Activated naive CD4-positive, alpha-beta T cell treated with anti-CD3 and anti-CD28 coated beads for 36 hours (primary cell): ENCODE results near the gene RSRC2. TPM values are rescaled to one million over a fixed set of nuclear protein-coding genes. Genes with fewer than 3 reads are reported as not detected.
"Not testable (repeated sequence)": the region's sequence is repeated elsewhere in the genome, so short reads cannot be mapped to it uniquely, and the experiment has no call there.

Experiments
- CTCF ChIA-PET: fragments of 350-600 bp; sonication (Branson Sonifier 250); formaldehyde crosslinking; loops from one replicate; lab custom pipeline; 2021; ENCODE audit warnings: antibody characterized with exemption; lab: Charles Lee
- DNase-seq: peaks from one replicate; pipeline ENCODE4 v3.0.0-alpha.2; 2020
- H3K27ac Mint-ChIP-seq: one replicate; pipeline ENCODE4 v1.8.0; 2021; ENCODE audit warnings: mild to moderate bottlenecking, mixed read lengths
- H3K27me3 Mint-ChIP-seq: one replicate; pipeline ENCODE4 v1.8.0; 2021; ENCODE audit warnings: low read depth, mixed read lengths
- H3K36me3 Mint-ChIP-seq: one replicate; pipeline ENCODE4 v1.8.0; 2021; ENCODE audit warnings: low read depth, mixed read lengths
- H3K4me1 Mint-ChIP-seq: one replicate; pipeline ENCODE4 v1.8.0; 2021; ENCODE audit warnings: low read depth, mixed read lengths
- H3K4me3 Mint-ChIP-seq: one replicate; pipeline ENCODE4 v1.8.0; 2021; ENCODE audit warnings: mild to moderate bottlenecking, moderate library complexity, mixed read lengths
- H3K9me3 Mint-ChIP-seq: one replicate; pipeline ENCODE4 v1.8.0; 2021; ENCODE audit warnings: mixed read lengths
- intact Hi-C: fragments of 100-400 bp; cut with micrococcal nuclease; formaldehyde crosslinking; loops from one replicate; pipeline ENCODE4 v1.15.1; 2023
- total RNA-seq, 2 experiments: library from RNA; stranded (reverse); gene quantifications; one replicate each; pipeline ENCODE4 v1.2.3, GENCODE V29; 2021

RSRC2 gene, protein sequence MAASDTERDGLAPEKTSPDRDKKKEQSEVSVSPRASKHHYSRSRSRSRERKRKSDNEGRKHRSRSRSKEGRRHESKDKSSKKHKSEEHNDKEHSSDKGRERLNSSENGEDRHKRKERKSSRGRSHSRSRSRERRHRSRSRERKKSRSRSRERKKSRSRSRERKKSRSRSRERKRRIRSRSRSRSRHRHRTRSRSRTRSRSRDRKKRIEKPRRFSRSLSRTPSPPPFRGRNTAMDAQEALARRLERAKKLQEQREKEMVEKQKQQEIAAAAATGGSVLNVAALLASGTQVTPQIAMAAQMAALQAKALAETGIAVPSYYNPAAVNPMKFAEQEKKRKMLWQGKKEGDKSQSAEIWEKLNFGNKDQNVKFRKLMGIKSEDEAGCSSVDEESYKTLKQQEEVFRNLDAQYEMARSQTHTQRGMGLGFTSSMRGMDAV
- 100 to 1,000 TPM; 117 to 127 TPM for total RNA-seq

DNA sequence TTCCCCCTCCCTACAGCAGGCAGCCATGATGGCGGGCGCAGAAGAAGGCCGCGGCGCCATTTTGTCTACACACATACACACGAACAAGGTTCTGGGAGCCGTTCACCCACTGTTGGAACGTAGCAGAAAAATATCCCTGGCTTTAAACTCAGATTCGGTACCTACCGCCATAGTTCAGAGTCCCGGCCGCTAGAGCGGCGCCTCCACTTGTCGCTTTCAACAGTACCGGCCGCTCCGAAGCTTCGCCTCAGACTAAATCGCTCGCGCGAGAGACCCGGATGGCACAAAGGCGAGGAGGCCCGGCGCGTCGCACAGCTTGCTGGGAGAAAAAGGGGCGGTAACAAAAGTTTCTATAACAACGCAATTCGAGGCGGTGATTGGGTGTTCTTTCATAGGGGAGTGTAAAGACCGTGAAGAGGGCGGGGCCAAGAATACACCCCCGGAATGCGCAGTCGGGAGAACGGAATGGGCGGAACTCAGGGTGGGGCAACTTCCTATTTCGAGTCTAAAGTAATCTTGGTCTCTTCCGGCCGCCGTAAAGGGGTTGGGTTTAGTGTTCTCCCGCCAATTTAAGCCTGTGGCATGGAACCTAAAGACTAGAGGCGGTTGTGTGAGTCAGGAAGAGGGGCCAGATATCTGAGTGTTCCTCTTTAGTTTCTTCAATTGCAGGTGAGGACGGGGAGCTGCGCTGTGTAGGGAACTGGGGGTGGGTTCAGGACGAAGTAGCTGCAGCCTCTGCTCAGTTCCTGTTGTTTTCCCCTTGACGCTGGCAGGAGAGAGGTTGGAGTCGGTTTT, at the start of gene RSRC2, which contains the start of gene KNTC1:
TSS of gene RSRC2 (minus strand) at position 254 of the 795 bp plus-strand sequence. CDS start at position 171, 83 bp downstream.
TSS of gene KNTC1 (plus strand) at position 567 of the 795 bp plus-strand sequence. CDS start 2,815 bp downstream, outside the sequence.
- intact Hi-C loops: loop anchor here (1.0 to 5.0 kb wide), 12 partner anchors 26 to 705 kb away; partner anchors contain the start of genes ABCB9, CLIP1, DENR and DIABLO
- no peak within 1 kb of the TSS for H3K4me3 Mint-ChIP-seq
- DNase-seq: peak; percentile 100
- no peaks in the 10 kb centered on the region for H3K27me3 Mint-ChIP-seq
- peaks cover 44% of the 10 kb centered on the region for H3K36me3 Mint-ChIP-seq
- no peak within 1 kb of the TSS for H3K27ac Mint-ChIP-seq
- CTCF ChIA-PET: interaction anchor here (0.5 to 1.3 kb wide), 2 partner anchors 64 to 103 kb away, joined by 3 to 5 read pairs; no protein-coding TSS in a partner anchor
- no peaks in the 10 kb centered on the region for H3K9me3 Mint-ChIP-seq
- H3K4me1 Mint-ChIP-seq: peaks cover 49% of the 10 kb centered on the region

DNA sequence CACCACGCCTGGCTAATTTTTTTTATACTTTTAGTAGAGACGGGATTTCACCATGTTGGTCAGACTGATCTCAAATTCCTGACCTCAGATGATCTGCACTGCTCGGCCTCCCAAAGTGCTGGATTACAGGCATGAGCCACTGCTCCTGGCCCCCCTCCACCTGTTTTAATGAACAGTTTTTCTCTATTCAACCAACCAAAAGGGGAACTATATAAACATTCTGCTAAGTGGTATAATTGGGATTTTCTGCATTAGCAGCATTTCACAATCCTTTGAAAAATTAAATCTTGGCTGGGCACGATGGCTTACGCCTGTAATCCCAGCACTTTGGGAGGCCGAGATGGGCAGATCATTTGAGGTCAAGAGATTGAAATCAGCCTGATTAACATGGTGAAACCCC, 45.1 kb upstream of the RSRC2 start:
- no peak overlapping the region for H3K27ac Mint-ChIP-seq
- DNase-seq: no peak
- CTCF ChIA-PET: no interaction called here
- H3K9me3 Mint-ChIP-seq: no peaks in the 10 kb centered on the region
- intact Hi-C loops: no loop called here
- no peaks in the 10 kb centered on the region for H3K27me3 Mint-ChIP-seq
- no peaks in the 10 kb centered on the region for H3K4me1 Mint-ChIP-seq
- peaks cover 45% of the 10 kb centered on the region for H3K36me3 Mint-ChIP-seq
- no peak overlapping the region for H3K4me3 Mint-ChIP-seq

DNA sequence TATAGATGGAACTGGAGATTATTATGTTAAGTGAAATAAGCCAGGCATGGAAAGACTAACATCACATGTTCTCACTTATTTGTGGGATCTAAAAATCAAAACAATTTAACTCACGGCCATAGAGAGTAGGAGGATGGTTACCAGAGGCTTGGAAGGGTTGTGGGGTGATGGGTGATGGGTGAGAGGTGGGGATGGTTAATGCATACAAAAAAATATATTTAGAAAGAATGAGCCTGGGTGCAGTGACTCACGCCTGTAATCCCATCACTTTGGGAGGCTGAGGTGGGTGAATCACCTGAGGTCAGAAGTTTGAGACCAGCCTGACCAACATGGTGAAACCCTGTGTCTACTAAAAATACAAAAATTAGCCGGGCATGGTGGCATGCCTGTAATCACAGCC, 43.3 kb upstream of the RSRC2 start:
- H3K9me3 Mint-ChIP-seq, intact Hi-C loops, DNase-seq, H3K4me3 Mint-ChIP-seq, H3K4me1 Mint-ChIP-seq, H3K27ac Mint-ChIP-seq, H3K27me3 Mint-ChIP-seq, CTCF ChIA-PET: not testable (repeated sequence)
- peaks cover 33% of the 10 kb centered on the region for H3K36me3 Mint-ChIP-seq

DNA sequence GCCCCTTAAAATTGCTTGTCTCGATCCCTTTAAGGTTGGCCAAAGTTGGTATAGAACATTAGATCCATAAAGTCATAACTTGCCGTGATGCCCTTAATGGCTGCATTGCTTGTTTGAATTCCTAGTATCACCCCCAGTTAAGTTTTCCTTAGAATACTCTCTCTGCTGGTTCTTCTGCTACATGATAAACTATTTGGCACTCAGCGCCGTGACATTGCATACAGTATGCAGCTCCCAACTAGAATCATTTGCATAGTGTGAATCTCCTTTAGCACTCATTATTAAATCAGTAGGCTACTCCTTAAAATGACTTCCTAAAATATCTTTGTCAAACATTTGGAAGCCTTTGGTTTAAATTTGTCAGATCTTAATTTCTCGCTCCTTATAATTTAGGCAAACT, 42.6 kb upstream of the RSRC2 start:
- CTCF ChIA-PET: no interaction called here
- no peak for DNase-seq
- Mint-ChIP-seq H3K27ac (no peak overlapping the region), H3K9me3 (no peaks in the 10 kb centered on the region), H3K4me3 (no peak overlapping the region), H3K27me3 (no peaks in the 10 kb centered on the region), H3K4me1 (no peaks in the 10 kb centered on the region), H3K36me3 (peaks cover 27% of the 10 kb centered on the region)
- intact Hi-C loops: no loop called here

DNA sequence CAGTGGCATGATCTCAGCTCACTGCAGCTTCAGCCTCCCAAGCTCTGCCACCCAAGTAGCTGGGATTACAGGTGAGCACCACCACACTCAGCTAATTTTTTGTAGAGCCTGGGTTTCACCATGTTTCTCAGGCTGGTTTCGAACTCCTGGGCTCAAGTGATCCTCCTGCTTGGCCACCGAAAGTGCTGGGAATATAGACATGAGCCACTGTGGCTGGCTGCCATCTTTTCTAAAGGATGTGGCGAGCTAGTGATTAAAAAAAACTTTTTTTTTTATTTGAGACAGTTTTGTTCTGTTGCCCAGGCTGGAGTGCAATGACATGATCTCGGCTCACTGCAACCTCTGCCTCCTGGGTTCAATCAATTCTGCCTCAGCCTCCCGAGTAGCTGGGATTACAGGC, 40.1 kb upstream of the RSRC2 start:
- H3K27ac Mint-ChIP-seq, H3K4me1 Mint-ChIP-seq, H3K9me3 Mint-ChIP-seq, intact Hi-C loops, H3K4me3 Mint-ChIP-seq, H3K27me3 Mint-ChIP-seq, DNase-seq: not testable (repeated sequence)
- peaks cover 24% of the 10 kb centered on the region for H3K36me3 Mint-ChIP-seq
- CTCF ChIA-PET: interaction anchor here (1.2 kb wide), 1 partner anchor 29 kb away, joined by 3 read pairs; no protein-coding TSS in a partner anchor

DNA sequence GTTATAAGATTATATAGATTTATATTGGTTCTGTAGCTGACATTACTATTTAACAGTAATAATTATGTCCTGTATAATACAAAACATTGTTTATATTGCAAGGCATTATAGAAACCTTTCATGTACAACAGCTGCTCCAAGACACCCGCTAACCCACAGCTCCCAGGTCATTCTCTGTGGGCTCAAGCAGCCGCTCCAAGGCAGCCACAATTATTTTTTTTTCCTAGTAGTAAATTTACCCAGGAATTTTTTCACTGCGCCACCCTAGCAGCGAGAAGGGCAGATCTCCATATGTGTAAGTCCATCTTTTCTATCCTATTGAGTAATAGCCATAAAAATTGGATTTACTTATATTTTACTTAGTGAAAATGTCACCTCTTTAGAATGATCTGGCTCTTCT, 36.6 kb upstream of the RSRC2 start:
- no peaks in the 10 kb centered on the region for H3K9me3 Mint-ChIP-seq

DNA sequence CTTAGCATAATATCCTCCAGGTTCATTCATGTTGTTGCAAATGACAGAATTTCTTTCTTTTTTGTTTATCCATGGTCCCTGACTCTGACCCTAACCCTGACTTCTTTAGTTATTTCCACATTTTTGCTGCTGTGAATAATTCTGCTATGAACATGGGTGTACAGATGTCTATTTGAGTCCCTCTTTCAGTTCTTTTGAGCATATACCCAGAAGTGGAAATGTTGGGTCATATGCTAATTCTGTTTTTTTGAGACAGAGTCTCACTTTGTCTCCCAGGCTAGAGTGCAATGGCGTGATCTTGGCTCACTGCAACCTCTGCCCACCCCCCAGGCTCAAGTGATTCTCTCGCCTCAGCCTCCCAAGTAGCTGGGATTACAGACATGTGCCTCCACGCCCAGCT, 33.4 kb upstream of the RSRC2 start:
- Mint-ChIP-seq H3K4me1 (peaks cover 7% of the 10 kb centered on the region), H3K36me3 (peaks cover 43% of the 10 kb centered on the region), H3K27me3 (no peaks in the 10 kb centered on the region), H3K4me3 (no peak overlapping the region), H3K9me3 (no peaks in the 10 kb centered on the region), H3K27ac (no peak overlapping the region)
- CTCF ChIA-PET: no interaction called here
- no peak for DNase-seq
- intact Hi-C loops: no loop called here

More for the DNA sequence above, 36.6 kb upstream of the RSRC2 start:
- H3K4me3 Mint-ChIP-seq: no peak overlapping the region
- H3K4me1 Mint-ChIP-seq: peaks cover 7% of the 10 kb centered on the region
- intact Hi-C loops: no loop called here
- H3K36me3 Mint-ChIP-seq: peaks cover 28% of the 10 kb centered on the region
- no peaks in the 10 kb centered on the region for H3K27me3 Mint-ChIP-seq
- CTCF ChIA-PET: no interaction called here
- DNase-seq: no peak
- no peak overlapping the region for H3K27ac Mint-ChIP-seq

DNA sequence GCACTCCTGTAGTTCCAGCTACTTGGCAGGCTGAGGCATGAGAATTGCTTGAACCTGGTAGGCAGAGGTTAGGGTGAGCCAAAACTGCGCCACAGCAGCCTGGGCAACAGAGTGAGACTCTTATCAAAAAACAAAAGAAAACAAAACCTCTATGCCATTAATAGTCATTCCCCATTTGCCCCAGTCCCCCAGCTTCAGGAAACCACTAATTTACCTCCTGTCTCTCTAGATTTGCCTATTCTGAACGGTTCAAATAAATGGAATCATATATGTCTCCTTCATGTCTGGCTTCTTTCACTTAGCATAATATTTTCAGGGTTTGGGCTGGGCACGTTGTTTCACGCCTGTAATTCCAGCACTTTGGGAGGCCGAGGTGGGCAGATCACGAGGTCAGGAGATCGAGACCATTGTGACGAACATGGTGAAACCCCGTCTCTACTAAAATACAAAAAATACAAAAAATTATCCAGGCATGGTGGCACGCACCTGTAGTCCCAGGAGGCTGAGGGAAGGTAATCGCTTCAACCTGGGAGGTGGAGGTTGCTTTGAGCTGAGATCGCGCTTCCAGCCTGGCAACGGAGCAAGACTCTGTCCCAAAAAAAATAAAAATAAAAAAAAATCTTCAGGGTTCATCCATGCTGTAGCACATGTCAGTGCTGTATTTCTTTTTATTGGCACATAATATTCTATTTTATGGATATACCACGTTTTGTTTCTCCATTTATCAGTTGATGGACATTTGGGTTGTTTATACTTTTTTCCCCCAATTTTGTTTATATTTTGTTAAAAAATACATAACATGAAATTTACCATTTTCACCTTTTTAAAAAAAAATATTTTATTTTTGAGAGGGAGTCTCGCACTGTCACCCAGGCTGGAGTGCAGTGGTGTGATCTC, 32.3 kb upstream of the RSRC2 start:
- H3K36me3 Mint-ChIP-seq: peaks cover 48% of the 10 kb centered on the region
- no peak for DNase-seq
- H3K27me3 Mint-ChIP-seq: no peaks in the 10 kb centered on the region
- H3K27ac Mint-ChIP-seq: no peak overlapping the region
- H3K9me3 Mint-ChIP-seq: no peaks in the 10 kb centered on the region
- H3K4me3 Mint-ChIP-seq: no peak overlapping the region
- CTCF ChIA-PET: no interaction called here
- intact Hi-C loops: no loop called here
- H3K4me1 Mint-ChIP-seq: peaks cover 7% of the 10 kb centered on the region

DNA sequence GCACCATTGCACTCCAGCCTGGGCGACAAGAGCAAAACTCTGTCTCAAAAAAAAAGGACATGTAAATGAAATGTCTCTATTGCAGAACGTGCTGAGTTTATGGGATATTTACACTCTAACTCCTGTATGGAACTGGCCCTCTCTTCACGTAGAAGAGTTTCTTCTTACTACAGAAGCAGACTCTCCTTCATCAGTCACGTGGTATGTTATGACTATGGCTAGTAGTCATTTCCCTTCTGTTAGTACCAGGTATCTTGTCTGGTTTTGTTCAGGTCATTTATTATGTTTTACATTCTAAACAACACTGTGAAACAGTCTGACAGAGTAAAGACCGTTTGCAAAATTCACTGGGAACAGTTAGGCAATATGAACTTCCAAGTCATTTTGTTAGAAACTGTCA, 20.6 kb upstream of the RSRC2 start:
- Mint-ChIP-seq H3K9me3 (no peaks in the 10 kb centered on the region), H3K27me3 (no peaks in the 10 kb centered on the region), H3K4me1 (no peaks in the 10 kb centered on the region), H3K27ac (no peak overlapping the region), H3K36me3 (peaks cover 48% of the 10 kb centered on the region), H3K4me3 (no peak overlapping the region)
- intact Hi-C loops: no loop called here
- no peak for DNase-seq
- CTCF ChIA-PET: no interaction called here

DNA sequence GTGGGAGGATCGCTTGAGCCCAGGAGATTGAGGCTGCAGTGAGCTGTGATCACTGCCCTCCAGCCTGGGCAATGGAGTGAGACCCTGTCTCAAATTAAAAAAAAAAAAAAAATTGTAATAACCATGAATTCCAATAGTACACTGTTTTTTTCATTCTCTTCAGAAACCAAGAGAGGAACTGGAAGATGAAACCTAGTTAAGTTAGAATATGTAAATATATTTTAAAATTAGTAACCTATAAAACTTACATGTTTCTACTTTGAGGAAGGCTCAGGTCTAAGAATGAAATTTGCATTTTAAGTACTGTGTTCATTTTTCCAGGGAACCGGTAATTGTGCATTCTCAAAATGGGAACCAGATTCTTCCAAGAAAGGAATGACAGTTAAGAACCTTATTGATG, 19.1 kb upstream of the RSRC2 start:
- H3K9me3 Mint-ChIP-seq: no peaks in the 10 kb centered on the region
- intact Hi-C loops: no loop called here
- CTCF ChIA-PET: no interaction called here
- H3K36me3 Mint-ChIP-seq: peaks cover 41% of the 10 kb centered on the region
- H3K4me3 Mint-ChIP-seq: no peak overlapping the region
- H3K27ac Mint-ChIP-seq: no peak overlapping the region
- no peaks in the 10 kb centered on the region for H3K4me1 Mint-ChIP-seq
- DNase-seq: no peak
- no peaks in the 10 kb centered on the region for H3K27me3 Mint-ChIP-seq

DNA sequence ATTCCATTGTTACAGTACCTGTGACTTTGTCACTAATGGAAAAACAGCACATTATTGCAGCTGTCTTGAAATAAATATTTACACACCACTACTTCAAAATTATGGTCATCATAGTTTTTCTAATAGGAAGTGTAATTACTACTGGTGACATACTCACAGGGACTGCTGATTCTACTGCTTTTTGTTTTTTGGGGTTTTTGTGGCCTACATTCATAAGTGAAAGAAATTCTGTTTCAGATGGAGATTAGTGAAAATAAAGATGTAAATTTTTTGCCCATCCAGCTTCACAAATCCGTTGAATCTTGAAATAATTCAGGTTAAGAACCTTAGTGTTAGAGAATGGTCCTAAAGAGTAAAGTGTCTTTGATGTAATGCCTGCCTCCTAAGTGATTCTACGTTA, 17.8 kb upstream of the RSRC2 start:
- Mint-ChIP-seq H3K9me3 (no peaks in the 10 kb centered on the region), H3K4me3 (no peak overlapping the region), H3K36me3 (peaks cover 34% of the 10 kb centered on the region), H3K4me1 (no peaks in the 10 kb centered on the region), H3K27ac (no peak overlapping the region), H3K27me3 (no peaks in the 10 kb centered on the region)
- intact Hi-C loops: no loop called here
- DNase-seq: no peak
- CTCF ChIA-PET: interaction anchor here (0.6 kb wide), 1 partner anchor 263 kb away, joined by 3 read pairs; no protein-coding TSS in a partner anchor
